ENCODE measurements around the gene DPEP2. TPM values are rescaled to one million over a fixed set of nuclear protein-coding genes. Genes with fewer than 3 reads are reported as not detected.
A peak's percentile ranks its signal among the peaks of the same experiment; 100 is the strongest.

The DPEP2 gene
- total and polyA plus RNA-seq, 2 of the 13 experiments (the other 11 are each of a cell fraction or from before 2014, with no cell fraction given) = 0.18 TPM; not detected in 1

DNA sequence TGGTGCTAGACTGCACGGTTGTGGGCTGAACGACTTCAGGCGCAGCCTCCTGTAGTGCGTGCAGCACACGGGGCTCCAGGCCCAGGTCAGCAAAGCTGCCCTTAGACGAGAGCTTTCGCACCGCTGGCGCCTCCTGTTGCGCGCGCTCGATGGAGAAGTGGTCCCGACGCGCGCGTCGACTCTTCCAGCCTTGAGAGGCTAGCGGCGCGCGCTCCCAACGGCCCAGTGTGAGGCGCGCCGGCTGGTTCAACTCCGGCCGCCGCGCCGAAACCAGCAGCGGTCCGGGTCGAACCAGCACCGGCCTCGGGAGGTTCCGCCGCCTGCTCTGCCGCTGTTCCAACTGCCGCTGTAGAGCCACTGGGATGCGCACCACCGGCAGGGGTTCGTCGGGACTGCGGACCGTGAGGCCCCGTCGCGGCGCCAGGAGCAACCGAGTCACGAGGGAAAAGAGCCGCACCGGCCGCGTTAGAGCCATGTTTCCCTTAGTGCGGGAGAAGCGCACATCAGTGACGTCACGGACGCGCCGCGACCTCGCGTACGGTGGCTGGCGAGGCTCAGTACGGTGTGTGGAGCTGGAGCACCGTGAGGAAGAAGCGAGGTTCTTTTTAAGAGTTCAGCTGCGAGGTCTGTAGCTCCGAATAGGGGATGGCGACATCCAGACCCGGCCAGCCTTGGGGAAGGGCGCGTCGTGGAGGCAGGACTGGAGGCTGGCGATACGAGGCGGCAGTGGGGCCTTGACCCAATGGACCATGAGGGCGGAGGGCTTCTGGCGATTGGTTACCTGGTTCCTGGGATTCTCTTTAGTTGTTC lies 23.6 kb upstream of the DPEP2 start, which contains the start of the genes DDX28 and DUS2 (continued):
- TF ChIP-seq, protein P1, sequence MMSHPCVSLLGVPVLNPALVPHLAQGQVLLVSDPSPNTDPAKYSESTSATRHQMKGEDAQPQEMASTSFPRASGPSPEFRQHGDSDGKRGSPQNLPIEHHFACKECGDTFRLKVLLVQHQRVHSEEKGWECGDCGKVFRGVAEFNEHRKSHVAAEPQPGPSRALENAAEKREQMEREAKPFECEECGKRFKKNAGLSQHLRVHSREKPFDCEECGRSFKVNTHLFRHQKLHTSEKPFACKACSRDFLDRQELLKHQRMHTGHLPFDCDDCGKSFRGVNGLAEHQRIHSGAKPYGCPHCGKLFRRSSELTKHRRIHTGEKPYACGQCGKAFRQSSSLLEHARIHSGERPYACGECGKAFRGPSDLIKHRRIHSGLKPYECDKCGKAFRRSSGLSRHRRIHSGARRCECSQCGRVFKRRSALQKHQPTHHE (CRISPR knock-in tag; IDR thresholded peaks at IDR 0.05; ENCODE audit: borderline replicate concordance) = 0 out of 2 replicates have a peak, but pooled peaks have one; percentile 21
- TF ChIP-seq, protein P2, sequence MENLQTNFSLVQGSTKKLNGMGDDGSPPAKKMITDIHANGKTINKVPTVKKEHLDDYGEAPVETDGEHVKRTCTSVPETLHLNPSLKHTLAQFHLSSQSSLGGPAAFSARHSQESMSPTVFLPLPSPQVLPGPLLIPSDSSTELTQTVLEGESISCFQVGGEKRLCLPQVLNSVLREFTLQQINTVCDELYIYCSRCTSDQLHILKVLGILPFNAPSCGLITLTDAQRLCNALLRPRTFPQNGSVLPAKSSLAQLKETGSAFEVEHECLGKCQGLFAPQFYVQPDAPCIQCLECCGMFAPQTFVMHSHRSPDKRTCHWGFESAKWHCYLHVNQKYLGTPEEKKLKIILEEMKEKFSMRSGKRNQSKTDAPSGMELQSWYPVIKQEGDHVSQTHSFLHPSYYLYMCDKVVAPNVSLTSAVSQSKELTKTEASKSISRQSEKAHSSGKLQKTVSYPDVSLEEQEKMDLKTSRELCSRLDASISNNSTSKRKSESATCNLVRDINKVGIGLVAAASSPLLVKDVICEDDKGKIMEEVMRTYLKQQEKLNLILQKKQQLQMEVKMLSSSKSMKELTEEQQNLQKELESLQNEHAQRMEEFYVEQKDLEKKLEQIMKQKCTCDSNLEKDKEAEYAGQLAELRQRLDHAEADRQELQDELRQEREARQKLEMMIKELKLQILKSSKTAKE (CRISPR knock-in tag; IDR thresholded peaks at IDR 0.05; ENCODE audit: borderline replicate concordance) = no peak; the same call in 1 of the 2 replicates
- peak; percentile 96 for TF ChIP-seq CBFB (CRISPR knock-in tag; IDR thresholded peaks at IDR 0.05)
- peak; percentile 67; the same call in 1 of the 2 replicates for TF ChIP-seq ZNF678 (CRISPR knock-in tag; IDR thresholded peaks at IDR 0.05)
- no peak for TF ChIP-seq ZFP37 (CRISPR knock-in tag; IDR thresholded peaks at IDR 0.05; ENCODE audit: borderline replicate concordance)
- TF ChIP-seq, protein P3, sequence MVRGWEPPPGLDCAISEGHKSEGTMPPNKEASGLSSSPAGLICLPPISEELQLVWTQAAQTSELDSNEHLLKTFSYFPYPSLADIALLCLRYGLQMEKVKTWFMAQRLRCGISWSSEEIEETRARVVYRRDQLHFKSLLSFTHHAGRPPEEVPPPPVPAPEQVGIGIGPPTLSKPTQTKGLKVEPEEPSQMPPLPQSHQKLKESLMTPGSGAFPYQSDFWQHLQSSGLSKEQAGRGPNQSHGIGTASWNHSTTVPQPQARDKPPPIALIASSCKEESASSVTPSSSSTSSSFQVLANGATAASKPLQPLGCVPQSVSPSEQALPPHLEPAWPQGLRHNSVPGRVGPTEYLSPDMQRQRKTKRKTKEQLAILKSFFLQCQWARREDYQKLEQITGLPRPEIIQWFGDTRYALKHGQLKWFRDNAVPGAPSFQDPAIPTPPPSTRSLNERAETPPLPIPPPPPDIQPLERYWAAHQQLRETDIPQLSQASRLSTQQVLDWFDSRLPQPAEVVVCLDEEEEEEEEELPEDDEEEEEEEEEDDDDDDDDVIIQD (CRISPR knock-in tag; IDR thresholded peaks at IDR 0.05; ENCODE audit: low read depth) = peak; percentile 52; the same call in 1 of the 2 replicates
- no peak for TF ChIP-seq JDP2 (CRISPR knock-in tag; IDR thresholded peaks at IDR 0.05; ENCODE audit: borderline replicate concordance)
- TF ChIP-seq, protein P4, sequence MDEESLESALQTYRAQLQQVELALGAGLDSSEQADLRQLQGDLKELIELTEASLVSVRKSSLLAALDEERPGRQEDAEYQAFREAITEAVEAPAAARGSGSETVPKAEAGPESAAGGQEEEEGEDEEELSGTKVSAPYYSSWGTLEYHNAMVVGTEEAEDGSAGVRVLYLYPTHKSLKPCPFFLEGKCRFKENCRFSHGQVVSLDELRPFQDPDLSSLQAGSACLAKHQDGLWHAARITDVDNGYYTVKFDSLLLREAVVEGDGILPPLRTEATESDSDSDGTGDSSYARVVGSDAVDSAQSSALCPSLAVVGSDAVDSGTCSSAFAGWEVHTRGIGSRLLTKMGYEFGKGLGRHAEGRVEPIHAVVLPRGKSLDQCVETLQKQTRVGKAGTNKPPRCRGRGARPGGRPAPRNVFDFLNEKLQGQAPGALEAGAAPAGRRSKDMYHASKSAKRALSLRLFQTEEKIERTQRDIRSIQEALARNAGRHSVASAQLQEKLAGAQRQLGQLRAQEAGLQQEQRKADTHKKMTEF (CRISPR knock-in tag; IDR thresholded peaks at IDR 0.05) = peak; percentile 95; the same call in 1 of the 2 replicates

Measured in HepG2 (cell line).